Activated T-cell treated with anti-CD3 and anti-CD28 coated beads, Interleukin-2, amount 50 U/mL, for 1 hour (primary cell): ENCODE results near the gene ERC2.

Source experiments
- DNase-seq: peaks from one replicate; pipeline ENCODE4 v3.0.0-alpha.2; 2020

The ERC2 gene

GRCh38 chr3:55596212-55596611 is 872.1 kb downstream of the ERC2 start:
- DNase-seq: no peak

- no peak for DNase-seq
These were observed 872.8 kb downstream of the ERC2 start for GRCh38 chr3:55595420-55595819.

GRCh38 chr3:55592572-55592971 is 875.7 kb downstream of the ERC2 start:
- DNase-seq: no peak

- no peak for DNase-seq
These were observed 876.4 kb downstream of the ERC2 start for GRCh38 chr3:55591888-55592287.

- no peak for DNase-seq
These were observed 880.0 kb downstream of the ERC2 start for GRCh38 chr3:55588146-55588765.

GRCh38 chr3:55585856-55586255 is 882.4 kb downstream of the ERC2 start:
- no peak for DNase-seq

- no peak for DNase-seq
These were observed 883.4 kb downstream of the ERC2 start for GRCh38 chr3:55584716-55585368.

GRCh38 chr3:55584030-55584429 is 884.2 kb downstream of the ERC2 start:
- no peak for DNase-seq

GRCh38 chr3:55583475-55583874 is 884.8 kb downstream of the ERC2 start:
- no peak for DNase-seq

GRCh38 chr3:55579496-55579895 is 888.8 kb downstream of the ERC2 start:
- no peak for DNase-seq

- DNase-seq: no peak
These were observed 891.5 kb downstream of the ERC2 start for GRCh38 chr3:55576621-55577388.

- no peak for DNase-seq
These were observed 893.6 kb downstream of the ERC2 start for GRCh38 chr3:55574671-55575070.

- no peak for DNase-seq
These were observed 895.5 kb downstream of the ERC2 start for GRCh38 chr3:55572816-55573215.

GRCh38 chr3:55571913-55572312 is 896.4 kb downstream of the ERC2 start:
- no peak for DNase-seq

GRCh38 chr3:55571216-55571813 is 897.0 kb downstream of the ERC2 start:
- DNase-seq: no peak

- DNase-seq: no peak
These were observed 898.0 kb downstream of the ERC2 start for GRCh38 chr3:55570271-55570711.

- DNase-seq: no peak
These were observed 899.2 kb downstream of the ERC2 start for GRCh38 chr3:55569033-55569599.

GRCh38 chr3:55567615-55568014 is 900.7 kb downstream of the ERC2 start:
- no peak for DNase-seq

- DNase-seq: no peak
These were observed 901.1 kb downstream of the ERC2 start for GRCh38 chr3:55567121-55567520.

- DNase-seq: no peak
These were observed 902.7 kb downstream of the ERC2 start for GRCh38 chr3:55565521-55565920.

- DNase-seq: no peak
These were observed 903.5 kb downstream of the ERC2 start for GRCh38 chr3:55564726-55565125.

GRCh38 chr3:55562700-55563099 is 905.6 kb downstream of the ERC2 start:
- DNase-seq: no peak
